Raji (cell line): ENCODE data around the gene CCSER2.

ENCODE experiments used
- POLR2A ChIP-seq: IDR thresholded peaks from 2 replicates; pipeline ENCODE4 v1.6.1; 2011; ENCODE audit warnings: low read depth, low read length, control low read depth; ENCODE audit not compliant: insufficient read depth

Gene CCSER2

GRCh38 chr10:84339025-84339424, 10.6 kb downstream of the CCSER2 start:
- TF ChIP-seq POLR2A: no peak

GRCh38 chr10:84340187-84340586, 11.8 kb downstream of the CCSER2 start:
- no peak for TF ChIP-seq POLR2A

- TF ChIP-seq POLR2A: no peak
Observed at GRCh38 chr10:84340632-84341537, 12.5 kb downstream of the CCSER2 start.

GRCh38 chr10:84341538-84341856, 13.1 kb downstream of the CCSER2 start:
- TF ChIP-seq POLR2A: no peak

- TF ChIP-seq POLR2A: no peak
Observed at GRCh38 chr10:84341983-84342382, 13.6 kb downstream of the CCSER2 start.

- no peak for TF ChIP-seq POLR2A
Observed at GRCh38 chr10:84342584-84342983, 14.2 kb downstream of the CCSER2 start.

GRCh38 chr10:84343831-84344230, 15.4 kb downstream of the CCSER2 start:
- no peak for TF ChIP-seq POLR2A

- no peak for TF ChIP-seq POLR2A
Observed at GRCh38 chr10:84344526-84344925, 16.1 kb downstream of the CCSER2 start.

GRCh38 chr10:84348447-84348846, 20.1 kb downstream of the CCSER2 start:
- no peak for TF ChIP-seq POLR2A

GRCh38 chr10:84348860-84349259, 20.5 kb downstream of the CCSER2 start:
- no peak for TF ChIP-seq POLR2A

- no peak for TF ChIP-seq POLR2A
Observed at GRCh38 chr10:84352251-84352842, 24.0 kb downstream of the CCSER2 start.

- TF ChIP-seq POLR2A: no peak
Observed at GRCh38 chr10:84353052-84353803, 24.8 kb downstream of the CCSER2 start.

GRCh38 chr10:84354623-84355022, 26.2 kb downstream of the CCSER2 start:
- no peak for TF ChIP-seq POLR2A

GRCh38 chr10:84355106-84355505, 26.7 kb downstream of the CCSER2 start:
- TF ChIP-seq POLR2A: no peak

GRCh38 chr10:84356928-84357327, 28.5 kb downstream of the CCSER2 start:
- no peak for TF ChIP-seq POLR2A

GRCh38 chr10:84358743-84359142, 30.4 kb downstream of the CCSER2 start:
- no peak for TF ChIP-seq POLR2A
